COLO668 (cell line): Measurements from ENCODE around the gene CD28.
A peak's percentile ranks its signal among the peaks of the same experiment; 100 is the strongest.
"Not testable (repeated sequence)": the region's sequence is repeated elsewhere in the genome, so short reads cannot be mapped to it uniquely, and the experiment has no call there.

Experiments
- DNase-seq: peaks from one replicate; lab custom pipeline; 2025; ENCODE audit not compliant: unreplicated experiment; lab: John Stamatoyannopoulos, UW

Gene CD28

GRCh38 chr2:203781151-203781550 lies 74.7 kb downstream of the CD28 start:
- no peak for DNase-seq

DNA sequence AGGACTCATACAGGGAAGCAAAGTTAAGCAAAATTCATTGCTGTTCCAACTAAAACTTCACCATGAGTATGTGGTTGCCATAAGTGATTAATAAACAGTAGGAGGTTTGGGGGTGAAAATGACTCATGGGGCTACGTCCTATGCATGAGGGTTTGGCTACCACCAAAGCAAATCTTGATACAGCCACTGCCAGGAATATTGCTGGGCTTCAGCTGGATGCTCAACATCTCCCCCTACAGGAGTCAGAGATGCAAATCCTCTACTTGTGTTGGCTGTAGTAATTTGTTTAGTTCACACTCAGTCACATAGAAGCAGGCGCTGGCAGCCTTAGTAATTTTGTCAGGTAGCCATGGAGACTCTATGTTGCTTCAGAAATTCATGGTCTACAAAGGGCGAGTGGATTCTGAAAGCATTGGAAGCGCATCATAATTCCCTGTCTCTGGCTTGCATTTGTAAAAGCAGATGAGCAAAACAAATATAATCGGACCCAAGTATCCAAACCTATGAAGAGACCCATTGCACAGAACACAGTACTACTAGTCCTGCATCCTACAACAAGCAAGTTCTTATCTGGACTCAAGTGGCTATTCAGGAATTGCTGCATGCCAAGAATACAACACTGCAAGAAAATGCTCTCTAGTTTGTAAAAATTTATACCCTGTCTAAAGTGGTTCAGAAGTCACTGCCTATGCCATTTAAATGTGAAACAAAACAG lies 76.0 kb downstream of the CD28 start:
- peak; percentile 30 for DNase-seq

GRCh38 chr2:203783496-203784203 lies 77.2 kb downstream of the CD28 start:
- no peak for DNase-seq

DNA sequence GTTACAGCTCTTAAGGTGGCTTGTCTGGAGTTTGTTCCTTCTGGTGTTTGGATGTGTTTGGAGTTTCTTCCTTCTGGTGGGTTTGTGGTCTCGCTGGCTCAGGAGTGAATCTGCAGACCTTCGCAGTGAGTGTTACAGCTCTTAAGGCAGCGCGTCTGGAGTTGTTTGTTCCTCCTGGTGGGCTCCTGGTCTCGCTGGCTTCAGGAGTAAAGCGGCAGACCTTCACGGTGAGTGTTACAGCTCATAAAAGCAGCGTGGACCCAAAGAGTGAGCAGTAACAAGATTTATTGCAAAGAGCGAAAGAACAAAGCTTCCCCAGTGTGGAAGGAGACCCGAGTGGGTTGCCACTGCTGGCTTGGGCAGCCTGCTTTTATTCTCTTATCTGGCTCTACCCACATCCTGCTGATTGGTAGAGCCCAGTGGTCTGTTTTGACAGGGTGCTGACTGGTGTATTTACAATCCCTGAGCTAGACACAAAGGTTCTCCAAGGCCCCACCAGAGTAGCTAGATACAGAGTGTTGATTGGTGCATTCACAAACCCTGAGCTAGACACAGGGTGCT lies 78.4 kb downstream of the CD28 start:
- DNase-seq: not testable (repeated sequence)

GRCh38 chr2:203785391-203786110 lies 79.1 kb downstream of the CD28 start:
- not testable (repeated sequence) for DNase-seq

DNA sequence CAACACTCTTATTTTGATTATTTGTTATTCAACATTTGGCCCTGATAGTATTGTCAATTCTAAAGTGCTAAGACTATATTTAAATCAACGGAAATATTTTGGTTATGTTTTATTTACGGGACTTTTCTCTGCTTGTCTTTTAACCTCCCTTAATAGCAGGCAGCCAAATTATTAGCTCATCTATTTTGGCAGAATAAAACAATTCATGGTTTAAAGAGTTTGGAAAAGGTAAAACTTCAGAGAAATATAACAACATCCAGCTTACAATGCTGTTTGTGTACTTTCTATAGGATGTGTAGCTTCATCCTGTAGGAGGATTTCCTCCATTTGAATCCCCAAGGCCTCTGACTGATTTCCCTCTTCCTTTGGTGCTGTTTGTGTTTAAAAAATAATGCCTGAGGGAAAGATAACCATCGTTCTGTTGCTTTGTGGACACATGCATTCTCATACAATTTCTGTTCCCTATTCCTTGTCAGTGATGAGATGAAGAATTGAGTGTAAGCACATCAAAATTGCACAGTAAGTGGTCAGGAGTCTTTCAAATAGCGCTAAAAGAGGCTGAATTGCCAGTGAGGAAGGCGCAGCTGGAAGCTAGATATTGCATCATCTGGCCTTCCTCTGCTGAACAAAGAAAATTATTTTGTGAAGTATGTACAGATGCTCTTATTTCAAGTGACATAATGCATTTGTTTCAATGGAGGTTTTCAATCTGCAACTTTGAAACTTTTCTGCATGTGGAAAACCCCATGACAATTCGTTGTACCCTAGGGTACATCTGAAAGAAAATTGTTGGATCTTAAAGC lies 80.3 kb downstream of the CD28 start:
- peak; percentile 10 for DNase-seq

- no peak for DNase-seq
These were observed 81.5 kb downstream of the CD28 start for GRCh38 chr2:203787979-203788378.
